ENCODE results near the gene SYP. TPM values are rescaled to one million over a fixed set of nuclear protein-coding genes. Genes with fewer than 3 reads are reported as not detected.

The SYP gene
- total and polyA plus RNA-seq, 3 donors from 2014 or later, result 1.7 to 3.4 (median 2.5) TPM

- no peaks in the 10 kb centered on the region for H3K27me3 ChIP-seq
- no peaks in the 10 kb centered on the region for H3K4me1 ChIP-seq
- H3K36me3 ChIP-seq (ENCODE audit: low read depth, missing control alignments), result no peaks in the 10 kb centered on the region
- intact Hi-C loops (cut with DNase I; ENCODE audit: low total_unique reads), result no loop called here
- WGBS, 2 donors, result 28 to 47% methylated on average over 13 to 14 of the region's 28 CpGs
- H3K4me3 ChIP-seq, result no peak overlapping the region
- H3K27ac ChIP-seq, result no peak overlapping the region
- no peak for TF ChIP-seq POLR2A (IDR thresholded peaks at IDR 0.05)
- TF ChIP-seq, protein P1, sequence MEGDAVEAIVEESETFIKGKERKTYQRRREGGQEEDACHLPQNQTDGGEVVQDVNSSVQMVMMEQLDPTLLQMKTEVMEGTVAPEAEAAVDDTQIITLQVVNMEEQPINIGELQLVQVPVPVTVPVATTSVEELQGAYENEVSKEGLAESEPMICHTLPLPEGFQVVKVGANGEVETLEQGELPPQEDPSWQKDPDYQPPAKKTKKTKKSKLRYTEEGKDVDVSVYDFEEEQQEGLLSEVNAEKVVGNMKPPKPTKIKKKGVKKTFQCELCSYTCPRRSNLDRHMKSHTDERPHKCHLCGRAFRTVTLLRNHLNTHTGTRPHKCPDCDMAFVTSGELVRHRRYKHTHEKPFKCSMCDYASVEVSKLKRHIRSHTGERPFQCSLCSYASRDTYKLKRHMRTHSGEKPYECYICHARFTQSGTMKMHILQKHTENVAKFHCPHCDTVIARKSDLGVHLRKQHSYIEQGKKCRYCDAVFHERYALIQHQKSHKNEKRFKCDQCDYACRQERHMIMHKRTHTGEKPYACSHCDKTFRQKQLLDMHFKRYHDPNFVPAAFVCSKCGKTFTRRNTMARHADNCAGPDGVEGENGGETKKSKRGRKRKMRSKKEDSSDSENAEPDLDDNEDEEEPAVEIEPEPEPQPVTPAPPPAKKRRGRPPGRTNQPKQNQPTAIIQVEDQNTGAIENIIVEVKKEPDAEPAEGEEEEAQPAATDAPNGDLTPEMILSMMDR (IDR thresholded peaks at IDR 0.05), result no peak
- no peak for DNase-seq
- H3K9me3 ChIP-seq, result no peaks in the 10 kb centered on the region
Measured at GRCh38 chrX:49209434-49210251, 9.7 kb upstream of the SYP start.

GRCh38 chrX:49208399-49208798, 8.4 kb upstream of the SYP start:
- Histone ChIP-seq H3K9me3 (no peaks in the 10 kb centered on the region), H3K27ac (no peak overlapping the region), H3K27me3 (no peaks in the 10 kb centered on the region), H3K4me1 (no peaks in the 10 kb centered on the region), H3K4me3 (no peak overlapping the region), H3K36me3 (ENCODE audit: low read depth, missing control alignments) (no peaks in the 10 kb centered on the region)
- TF ChIP-seq POLR2A (IDR thresholded peaks at IDR 0.05), result no peak
- TF ChIP-seq, protein P1 (IDR thresholded peaks at IDR 0.05), result no peak
- intact Hi-C loops (cut with DNase I; ENCODE audit: low total_unique reads), result no loop called here
- WGBS, 2 donors, result 60 to 80% methylated on average over 1 to 5 of the region's 5 CpGs
- no peak for DNase-seq

DNA sequence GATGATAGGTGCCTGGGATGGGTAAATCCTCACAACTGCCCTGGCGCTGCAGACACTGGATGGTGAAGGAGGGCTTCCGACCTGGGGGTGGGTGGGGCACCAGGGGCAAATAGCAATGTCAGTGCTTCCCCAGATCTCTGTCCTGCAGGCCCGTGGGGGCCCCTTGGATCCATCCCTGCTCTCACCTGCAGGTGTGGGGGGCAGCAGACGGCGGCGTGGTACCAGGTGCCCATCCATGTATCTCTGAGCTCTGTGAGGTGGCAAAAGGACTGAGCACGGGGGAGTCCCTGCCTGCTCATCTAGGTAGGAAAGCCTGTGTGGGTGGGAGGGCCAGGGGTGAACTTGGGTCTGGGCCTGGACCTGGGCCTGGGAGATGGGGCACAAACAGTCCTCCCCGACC, 6.5 kb upstream of the SYP start:
- WGBS, 2 donors, result 60 to 87% methylated on average over 2 to 5 of the region's 8 CpGs
- Histone ChIP-seq H3K4me1 (no peaks in the 10 kb centered on the region), H3K27ac (no peak overlapping the region), H3K4me3 (no peak overlapping the region), H3K27me3 (no peaks in the 10 kb centered on the region), H3K36me3 (ENCODE audit: low read depth, missing control alignments) (no peaks in the 10 kb centered on the region), H3K9me3 (no peaks in the 10 kb centered on the region)
- no peak for TF ChIP-seq POLR2A (IDR thresholded peaks at IDR 0.05)
- intact Hi-C loops (cut with DNase I; ENCODE audit: low total_unique reads), result no loop called here
- DNase-seq, result no peak

DNA sequence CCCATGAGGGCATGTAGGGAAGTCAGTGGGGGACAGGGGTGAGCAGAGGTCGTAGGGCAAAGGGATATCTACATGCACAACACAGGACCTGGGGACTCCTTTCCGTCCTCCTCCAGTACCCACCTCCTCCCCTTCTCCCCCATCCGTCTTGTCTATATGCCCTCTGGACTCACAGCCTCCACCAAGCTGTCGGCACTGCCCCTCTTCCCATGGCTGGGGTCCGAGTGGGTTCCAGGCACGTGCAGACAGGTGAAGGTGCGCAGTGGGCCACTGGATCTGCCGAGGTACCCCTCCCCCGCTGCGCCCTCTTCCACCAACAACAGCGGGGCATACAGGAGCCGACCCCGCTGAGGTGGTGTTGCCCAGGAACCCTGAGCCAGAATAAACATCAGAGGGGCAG, 5.5 kb upstream of the SYP start:
- WGBS, 2 donors, result 80 to 85% methylated on average over 1 to 13 of the region's 13 CpGs
- DNase-seq, result no peak
- Histone ChIP-seq H3K4me1 (no peaks in the 10 kb centered on the region), H3K9me3 (no peaks in the 10 kb centered on the region), H3K4me3 (no peak overlapping the region), H3K27me3 (no peaks in the 10 kb centered on the region), H3K36me3 (ENCODE audit: low read depth, missing control alignments) (no peaks in the 10 kb centered on the region), H3K27ac (no peak overlapping the region)
- TF ChIP-seq, protein P1 (IDR thresholded peaks at IDR 0.05), result no peak
- TF ChIP-seq POLR2A (IDR thresholded peaks at IDR 0.05), result no peak
- intact Hi-C loops (cut with DNase I; ENCODE audit: low total_unique reads), result no loop called here

DNA sequence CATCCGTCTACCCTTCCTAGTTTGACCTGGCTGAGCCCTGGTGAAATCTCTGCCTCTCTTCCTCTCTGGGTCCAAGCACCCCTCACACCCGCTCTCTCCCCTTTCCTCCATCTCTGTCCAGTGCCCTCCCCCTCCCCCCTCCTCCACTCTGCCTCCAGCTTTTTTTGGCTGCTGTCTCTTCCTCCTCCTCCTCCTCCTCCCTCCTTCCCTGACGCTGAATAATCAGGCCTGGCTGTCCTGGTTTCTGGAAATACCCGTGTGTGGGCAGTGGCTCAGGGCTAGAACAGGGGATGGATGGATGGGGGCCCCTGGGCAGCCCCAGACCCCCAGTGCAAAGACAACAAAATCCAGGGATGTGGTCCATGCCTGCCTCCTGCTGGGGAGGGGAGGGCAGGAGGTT, 4.7 kb upstream of the SYP start:
- TF ChIP-seq, protein P1 (IDR thresholded peaks at IDR 0.05), result no peak
- TF ChIP-seq POLR2A (IDR thresholded peaks at IDR 0.05), result no peak
- WGBS, 2 donors, result 63 to 68% methylated on average over 3 to 4 of the region's 4 CpGs
- H3K4me1 ChIP-seq, result no peaks in the 10 kb centered on the region
- no peak overlapping the region for H3K4me3 ChIP-seq
- H3K27me3 ChIP-seq, result no peaks in the 10 kb centered on the region
- no peak overlapping the region for H3K27ac ChIP-seq
- H3K36me3 ChIP-seq (ENCODE audit: low read depth, missing control alignments), result no peaks in the 10 kb centered on the region
- DNase-seq, result no peak
- intact Hi-C loops (cut with DNase I; ENCODE audit: low total_unique reads), result no loop called here
- H3K9me3 ChIP-seq, result no peaks in the 10 kb centered on the region

Measured in testis (tissue), 3 donors.